WI38 (cell line): ENCODE data around the gene HTRA3.

ENCODE experiments used
- H3K4me3 ChIP-seq: 2 replicates; pipeline ENCODE4 v1.5.1; 2011; ENCODE audit warnings: low read depth, mild to moderate bottlenecking, control low read depth, low read length
- TF ChIP-seq, protein P1 (sequence below): IDR thresholded peaks from 2 replicates; pipeline ENCODE4 v1.5.1; 2012; ENCODE audit warnings: low read depth, mild to moderate bottlenecking, control low read depth, low read length

HTRA3 gene

DNA sequence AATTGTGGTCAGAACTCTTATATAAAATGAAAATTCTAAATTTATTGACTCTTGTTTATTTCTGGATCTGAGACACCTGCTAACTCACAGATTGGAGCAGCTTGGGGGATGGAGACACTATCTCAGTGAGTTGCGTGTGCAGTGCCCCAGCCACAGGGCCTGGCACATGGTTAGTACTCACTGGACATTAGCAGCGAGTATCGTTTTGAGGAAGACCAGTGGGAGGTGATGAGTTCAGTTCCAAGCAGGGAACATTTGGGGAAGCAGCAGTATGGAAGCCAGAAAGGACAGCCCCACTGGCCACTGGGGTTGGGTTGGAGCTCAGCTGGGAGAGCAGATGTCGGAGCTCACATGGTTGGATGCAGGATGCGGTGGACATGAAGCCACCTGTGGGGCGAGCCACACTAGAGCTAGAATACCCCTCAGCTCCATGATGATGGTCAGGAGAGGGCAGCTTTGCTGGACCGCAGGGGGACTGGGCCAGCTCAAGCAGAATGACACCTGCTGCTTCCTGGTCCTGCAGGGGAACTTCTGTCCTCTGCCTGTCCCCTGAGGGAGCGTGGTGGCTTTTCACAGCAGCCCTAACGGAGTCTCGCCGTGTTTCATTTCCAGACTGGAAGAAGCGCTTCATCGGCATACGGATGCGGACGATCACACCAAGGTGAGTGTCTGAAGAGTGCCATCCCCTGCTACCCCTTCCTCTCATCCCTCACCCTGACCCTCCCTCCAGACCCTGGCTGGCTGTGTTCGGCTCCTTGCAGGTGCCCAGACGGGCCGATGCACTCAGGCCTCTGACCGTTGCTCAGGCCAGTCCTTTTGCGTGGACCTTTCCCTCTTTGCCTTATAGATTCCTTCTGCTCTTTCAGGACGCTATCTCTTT lies 32.5 kb downstream of the HTRA3 start:
- TF ChIP-seq, protein P1, sequence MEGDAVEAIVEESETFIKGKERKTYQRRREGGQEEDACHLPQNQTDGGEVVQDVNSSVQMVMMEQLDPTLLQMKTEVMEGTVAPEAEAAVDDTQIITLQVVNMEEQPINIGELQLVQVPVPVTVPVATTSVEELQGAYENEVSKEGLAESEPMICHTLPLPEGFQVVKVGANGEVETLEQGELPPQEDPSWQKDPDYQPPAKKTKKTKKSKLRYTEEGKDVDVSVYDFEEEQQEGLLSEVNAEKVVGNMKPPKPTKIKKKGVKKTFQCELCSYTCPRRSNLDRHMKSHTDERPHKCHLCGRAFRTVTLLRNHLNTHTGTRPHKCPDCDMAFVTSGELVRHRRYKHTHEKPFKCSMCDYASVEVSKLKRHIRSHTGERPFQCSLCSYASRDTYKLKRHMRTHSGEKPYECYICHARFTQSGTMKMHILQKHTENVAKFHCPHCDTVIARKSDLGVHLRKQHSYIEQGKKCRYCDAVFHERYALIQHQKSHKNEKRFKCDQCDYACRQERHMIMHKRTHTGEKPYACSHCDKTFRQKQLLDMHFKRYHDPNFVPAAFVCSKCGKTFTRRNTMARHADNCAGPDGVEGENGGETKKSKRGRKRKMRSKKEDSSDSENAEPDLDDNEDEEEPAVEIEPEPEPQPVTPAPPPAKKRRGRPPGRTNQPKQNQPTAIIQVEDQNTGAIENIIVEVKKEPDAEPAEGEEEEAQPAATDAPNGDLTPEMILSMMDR: no peak
- no peak overlapping the region for H3K4me3 ChIP-seq

DNA sequence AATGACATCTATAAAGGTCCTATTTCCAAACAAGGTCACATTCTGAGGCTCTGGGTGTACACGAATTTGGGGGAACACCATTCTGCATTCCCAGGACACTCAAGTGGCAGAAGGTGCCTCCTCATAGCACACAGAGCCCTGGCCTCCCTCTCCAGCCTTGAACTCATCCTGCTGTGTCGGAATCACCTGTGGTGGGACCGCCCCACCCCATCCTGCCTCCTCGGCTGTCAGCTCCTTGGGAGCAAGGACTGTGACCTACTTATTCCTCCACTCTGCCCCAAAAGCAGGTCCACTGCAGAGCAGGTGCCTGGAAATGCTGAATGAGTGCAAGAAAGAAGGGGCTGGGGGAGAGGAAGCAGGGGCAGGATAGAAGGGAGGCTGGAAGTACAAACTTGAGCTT lies 33.5 kb downstream of the HTRA3 start:
- TF ChIP-seq, protein P1: no peak
- no peak overlapping the region for H3K4me3 ChIP-seq

DNA sequence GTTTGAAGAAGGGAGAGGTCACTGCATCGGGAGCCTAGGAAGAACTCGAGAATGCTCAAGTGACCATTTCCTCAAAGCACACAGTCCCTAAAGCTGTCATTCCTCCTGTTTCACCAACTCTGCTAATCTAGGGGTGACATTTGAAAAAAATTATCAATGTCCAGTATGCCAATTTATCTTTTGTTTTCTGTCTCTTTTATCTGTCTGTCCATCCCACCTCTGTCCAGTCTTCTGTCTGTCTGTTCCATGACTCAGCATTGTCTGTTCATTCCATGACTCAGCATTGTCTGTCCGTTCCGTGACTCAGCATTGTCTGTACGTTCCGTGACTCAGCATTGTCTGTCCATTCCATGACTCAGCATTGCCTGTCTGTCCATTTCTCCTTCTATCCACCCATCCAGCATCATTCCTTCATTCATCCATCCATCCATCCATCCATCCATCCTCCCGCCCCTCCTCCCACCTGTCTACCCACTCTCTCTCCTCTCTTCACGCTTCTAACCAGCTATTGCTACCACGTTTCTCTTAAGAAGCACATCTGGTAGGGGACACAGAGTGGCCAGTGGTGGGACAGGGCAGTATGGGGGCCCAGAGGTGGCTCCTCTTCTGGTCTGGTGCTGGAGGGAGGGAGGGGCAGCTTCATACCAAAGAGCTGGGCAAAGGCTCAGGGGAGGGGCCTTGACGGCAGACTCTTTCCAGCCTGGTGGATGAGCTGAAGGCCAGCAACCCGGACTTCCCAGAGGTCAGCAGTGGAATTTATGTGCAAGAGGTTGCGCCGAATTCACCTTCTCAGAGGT lies 34.1 kb downstream of the HTRA3 start:
- H3K4me3 ChIP-seq: no peak overlapping the region
- TF ChIP-seq, protein P1: no peak

DNA sequence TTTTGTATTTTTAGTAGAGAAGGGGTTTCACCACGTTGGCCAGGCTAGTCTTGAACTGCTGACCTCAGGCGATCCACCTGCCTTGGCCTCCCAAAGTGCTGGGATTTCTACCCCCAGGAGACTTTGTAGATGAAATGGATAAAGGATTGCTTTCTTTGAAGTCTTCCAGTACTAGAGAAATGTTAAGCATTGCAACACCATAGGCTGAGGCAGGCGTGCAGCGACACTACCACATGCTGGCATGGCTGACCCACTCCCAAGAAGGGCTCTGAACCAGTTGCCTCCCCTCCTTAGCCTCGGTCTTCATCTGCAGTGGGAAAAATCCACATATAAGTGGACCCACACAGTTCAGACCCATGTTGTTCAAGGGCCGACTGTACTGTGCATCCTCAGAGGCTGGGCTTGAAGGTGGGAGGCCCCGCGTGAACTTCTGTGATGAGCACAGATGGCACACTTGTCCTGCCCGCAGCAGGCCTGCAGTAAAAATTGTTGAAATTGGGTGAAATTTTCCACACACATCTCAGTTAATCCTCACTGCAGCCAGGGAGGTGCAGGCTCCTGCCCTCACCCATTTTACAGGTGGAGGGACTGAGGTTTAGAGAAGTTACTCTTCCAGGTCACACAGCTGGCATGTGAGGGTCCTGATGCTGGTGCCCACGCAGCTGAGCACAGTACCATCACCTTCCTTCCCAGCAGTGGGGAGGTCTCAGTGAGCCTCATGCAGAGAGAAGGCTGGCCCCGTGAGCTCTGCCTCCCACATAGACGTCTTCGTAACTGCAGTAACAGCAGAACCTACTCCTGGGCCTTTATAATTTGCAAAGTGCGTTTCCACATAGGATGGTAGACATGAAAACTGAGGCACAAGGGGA lies 35.5 kb downstream of the HTRA3 start:
- TF ChIP-seq, protein P1: no peak
- H3K4me3 ChIP-seq: no peak overlapping the region

DNA sequence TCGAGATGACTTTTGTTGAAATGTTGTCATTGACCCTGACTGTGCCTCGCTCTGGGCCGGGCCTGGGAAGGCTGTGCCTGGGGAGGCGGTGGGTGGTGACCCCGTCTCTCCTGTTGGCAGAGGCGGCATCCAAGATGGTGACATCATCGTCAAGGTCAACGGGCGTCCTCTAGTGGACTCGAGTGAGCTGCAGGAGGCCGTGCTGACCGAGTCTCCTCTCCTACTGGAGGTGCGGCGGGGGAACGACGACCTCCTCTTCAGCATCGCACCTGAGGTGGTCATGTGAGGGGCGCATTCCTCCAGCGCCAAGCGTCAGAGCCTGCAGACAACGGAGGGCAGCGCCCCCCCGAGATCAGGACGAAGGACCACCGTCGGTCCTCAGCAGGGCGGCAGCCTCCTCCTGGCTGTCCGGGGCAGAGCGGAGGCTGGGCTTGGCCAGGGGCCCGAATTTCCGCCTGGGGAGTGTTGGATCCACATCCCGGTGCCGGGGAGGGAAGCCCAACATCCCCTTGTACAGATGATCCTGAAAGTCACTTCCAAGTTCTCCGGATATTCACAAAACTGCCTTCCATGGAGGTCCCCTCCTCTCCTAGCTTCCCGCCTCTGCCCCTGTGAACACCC lies 36.4 kb downstream of the HTRA3 start:
- no peak overlapping the region for H3K4me3 ChIP-seq
- TF ChIP-seq, protein P1: no peak

DNA sequence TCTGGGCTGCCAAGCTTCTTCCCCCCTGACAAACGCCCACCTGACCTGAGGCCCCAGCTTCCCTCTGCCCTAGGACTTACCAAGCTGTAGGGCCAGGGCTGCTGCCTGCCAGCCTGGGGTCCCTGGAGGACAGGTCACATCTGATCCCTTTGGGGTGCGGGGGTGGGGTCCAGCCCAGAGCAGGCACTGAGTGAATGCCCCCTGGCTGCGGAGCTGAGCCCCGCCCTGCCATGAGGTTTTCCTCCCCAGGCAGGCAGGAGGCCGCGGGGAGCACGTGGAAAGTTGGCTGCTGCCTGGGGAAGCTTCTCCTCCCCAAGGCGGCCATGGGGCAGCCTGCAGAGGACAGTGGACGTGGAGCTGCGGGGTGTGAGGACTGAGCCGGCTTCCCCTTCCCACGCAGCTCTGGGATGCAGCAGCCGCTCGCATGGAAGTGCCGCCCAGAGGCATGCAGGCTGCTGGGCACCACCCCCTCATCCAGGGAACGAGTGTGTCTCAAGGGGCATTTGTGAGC lies 37.0 kb downstream of the HTRA3 start:
- TF ChIP-seq, protein P1: no peak
- no peak overlapping the region for H3K4me3 ChIP-seq
